GM12864 (cell line): ENCODE results near the gene MSLN.

Source experiments
- DNase-seq: peaks from one replicate; pipeline ENCODE4 v3.0.0-alpha.2; 2011; ENCODE audit warnings: low read depth
- H3K4me3 ChIP-seq: 2 replicates; pipeline ENCODE4 v1.5.1; 2011; ENCODE audit warnings: mild to moderate bottlenecking, low read depth, low read length, control low read depth
- CTCF ChIP-seq: IDR thresholded peaks from 2 replicates; pipeline ENCODE4 v1.5.1; 2011; ENCODE audit warnings: low read depth, mild to moderate bottlenecking, moderate library complexity, low read length, control low read depth, inconsistent platforms; ENCODE audit errors: missing control alignments

The MSLN gene

GRCh38 chr16:814974-815373, 54.4 kb downstream of the MSLN start:
- no peak for DNase-seq
- TF ChIP-seq CTCF: no peak
- no peak overlapping the region for H3K4me3 ChIP-seq

- no peak for DNase-seq
- no peak for TF ChIP-seq CTCF
Measured at GRCh38 chr16:815861-816260, 55.3 kb downstream of the MSLN start.

GRCh38 chr16:817001-817906, 56.7 kb downstream of the MSLN start:
- no peak overlapping the region for H3K4me3 ChIP-seq
- no peak for TF ChIP-seq CTCF
- no peak for DNase-seq

More at GRCh38 chr16:815861-816260, 55.3 kb downstream of the MSLN start:
- H3K4me3 ChIP-seq: no peak overlapping the region

GRCh38 chr16:818132-818531, 57.6 kb downstream of the MSLN start:
- DNase-seq: no peak
- H3K4me3 ChIP-seq: no peak overlapping the region
- TF ChIP-seq CTCF: no peak
